Measurements from ENCODE around the gene SLC5A10. TPM values are rescaled to one million over a fixed set of nuclear protein-coding genes. Genes with fewer than 3 reads are reported as not detected.
"Not testable (repeated sequence)": the region's sequence is repeated elsewhere in the genome, so short reads cannot be mapped to it uniquely, and the experiment has no call there.

Gene SLC5A10
- total RNA-seq, 4 donors from 2014 or later = not detected

DNA sequence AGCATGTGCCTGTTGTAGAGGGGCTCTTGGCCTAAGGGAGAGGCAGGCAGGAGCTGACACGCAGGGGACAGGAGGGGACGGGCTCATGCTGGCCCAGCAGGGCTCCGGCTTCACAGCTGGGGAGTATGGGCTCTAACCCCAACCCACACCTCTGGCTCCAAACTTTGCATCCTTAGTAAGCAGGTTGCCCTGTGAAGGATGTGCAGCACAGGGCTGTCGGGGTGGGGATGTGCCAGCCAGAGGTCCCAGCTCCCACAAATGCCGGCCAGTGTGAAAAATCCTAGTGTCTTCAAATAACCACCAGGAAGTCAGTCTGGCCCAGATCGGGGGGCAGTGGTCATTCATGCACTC lies 66.6 kb downstream of the SLC5A10 start:
- intact Hi-C loops (cut with DNase I) = no loop called here

DNA sequence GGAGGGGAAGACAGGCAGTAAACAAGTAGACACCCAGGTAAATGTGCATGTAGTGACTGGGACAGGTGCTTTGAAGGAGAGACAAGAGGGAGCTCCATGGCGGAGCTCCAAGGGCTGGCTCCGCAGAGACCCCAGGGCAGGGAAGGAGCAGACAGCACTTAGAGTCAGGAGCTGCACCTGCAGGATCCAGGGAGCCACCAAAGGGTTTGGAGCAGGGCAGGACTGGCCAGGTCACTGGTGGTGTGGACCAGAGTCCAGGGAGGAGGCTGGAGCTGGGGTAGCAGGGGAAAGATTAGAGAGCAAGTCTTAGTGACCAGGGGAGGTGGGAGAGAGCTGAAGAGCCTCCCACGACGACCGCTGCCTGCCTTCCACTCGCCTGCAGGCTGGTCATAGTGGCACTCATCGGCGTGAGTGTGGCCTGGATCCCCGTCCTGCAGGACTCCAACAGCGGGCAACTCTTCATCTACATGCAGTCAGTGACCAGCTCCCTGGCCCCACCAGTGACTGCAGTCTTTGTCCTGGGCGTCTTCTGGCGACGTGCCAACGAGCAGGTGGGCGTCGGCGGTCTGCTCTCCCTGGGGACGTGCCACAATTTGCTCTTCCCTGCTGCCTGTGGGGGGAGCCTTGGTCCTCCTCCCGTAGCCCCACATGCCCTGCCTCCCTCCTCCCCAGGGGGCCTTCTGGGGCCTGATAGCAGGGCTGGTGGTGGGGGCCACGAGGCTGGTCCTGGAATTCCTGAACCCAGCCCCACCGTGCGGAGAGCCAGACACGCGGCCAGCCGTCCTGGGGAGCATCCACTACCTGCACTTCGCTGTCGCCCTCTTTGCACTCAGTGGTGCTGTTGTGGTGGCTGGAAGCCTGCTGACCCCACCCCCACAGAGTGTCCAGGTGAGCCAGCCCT lies 67.3 kb downstream of the SLC5A10 start:
- H3K4me1 ChIP-seq = peaks cover 0 to 4% of the 10 kb centered on the region in 2 donors
- TF ChIP-seq POLR2A (IDR thresholded peaks at IDR 0.05) = no peak
- TF ChIP-seq, protein P1, sequence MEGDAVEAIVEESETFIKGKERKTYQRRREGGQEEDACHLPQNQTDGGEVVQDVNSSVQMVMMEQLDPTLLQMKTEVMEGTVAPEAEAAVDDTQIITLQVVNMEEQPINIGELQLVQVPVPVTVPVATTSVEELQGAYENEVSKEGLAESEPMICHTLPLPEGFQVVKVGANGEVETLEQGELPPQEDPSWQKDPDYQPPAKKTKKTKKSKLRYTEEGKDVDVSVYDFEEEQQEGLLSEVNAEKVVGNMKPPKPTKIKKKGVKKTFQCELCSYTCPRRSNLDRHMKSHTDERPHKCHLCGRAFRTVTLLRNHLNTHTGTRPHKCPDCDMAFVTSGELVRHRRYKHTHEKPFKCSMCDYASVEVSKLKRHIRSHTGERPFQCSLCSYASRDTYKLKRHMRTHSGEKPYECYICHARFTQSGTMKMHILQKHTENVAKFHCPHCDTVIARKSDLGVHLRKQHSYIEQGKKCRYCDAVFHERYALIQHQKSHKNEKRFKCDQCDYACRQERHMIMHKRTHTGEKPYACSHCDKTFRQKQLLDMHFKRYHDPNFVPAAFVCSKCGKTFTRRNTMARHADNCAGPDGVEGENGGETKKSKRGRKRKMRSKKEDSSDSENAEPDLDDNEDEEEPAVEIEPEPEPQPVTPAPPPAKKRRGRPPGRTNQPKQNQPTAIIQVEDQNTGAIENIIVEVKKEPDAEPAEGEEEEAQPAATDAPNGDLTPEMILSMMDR (IDR thresholded peaks at IDR 0.05) = no peak
- 58 to 82% methylated on average over 18 to 27 of the region's 27 CpGs for WGBS, 2 donors
- no peaks in the 10 kb centered on the region for H3K27me3 ChIP-seq
- H3K9me3 ChIP-seq = no peaks in the 10 kb centered on the region
- no peak overlapping the region for H3K4me3 ChIP-seq (replicated peaks in 1 of 3)
- intact Hi-C loops (cut with DNase I) = no loop called here
- no peak for DNase-seq
- no peak overlapping the region for H3K27ac ChIP-seq
- H3K36me3 ChIP-seq = no peaks in the 10 kb centered on the region

More for the DNA sequence above, 66.6 kb downstream of the SLC5A10 start:
- TF ChIP-seq, protein P1 (IDR thresholded peaks at IDR 0.05) = no peak
- TF ChIP-seq POLR2A (IDR thresholded peaks at IDR 0.05) = no peak
- 69 to 85% methylated on average over 3 of the region's 6 CpGs for WGBS, 2 donors
- no peak for DNase-seq
- Histone ChIP-seq H3K9me3 (no peaks in the 10 kb centered on the region), H3K27me3 (no peaks in the 10 kb centered on the region), H3K36me3 (no peaks in the 10 kb centered on the region), H3K4me3 (replicated peaks in 1 of 3) (no peak overlapping the region), H3K4me1 (peaks cover 0 to 4% of the 10 kb centered on the region in 2 donors), H3K27ac (no peak overlapping the region)

GRCh38 chr17:19020016-19020415 lies 68.1 kb downstream of the SLC5A10 start:
- peaks cover 0 to 4% of the 10 kb centered on the region in 2 donors for H3K4me1 ChIP-seq
- H3K4me3 ChIP-seq (replicated peaks in 1 of 3) = no peak overlapping the region
- TF ChIP-seq POLR2A (IDR thresholded peaks at IDR 0.05) = no peak
- TF ChIP-seq, protein P1 (IDR thresholded peaks at IDR 0.05) = no peak
- no peaks in the 10 kb centered on the region for H3K36me3 ChIP-seq
- DNase-seq = no peak
- WGBS, 2 donors = 93 to 98% methylated on average over 3 of the region's 3 CpGs
- no peaks in the 10 kb centered on the region for H3K27me3 ChIP-seq
- no peak overlapping the region for H3K27ac ChIP-seq
- intact Hi-C loops (cut with DNase I) = loop anchor here (10.0 kb wide), 1 partner anchor 55 kb away; no protein-coding TSS in a partner anchor
- no peaks in the 10 kb centered on the region for H3K9me3 ChIP-seq

GRCh38 chr17:19021011-19021621 lies 69.2 kb downstream of the SLC5A10 start:
- H3K27me3 ChIP-seq; H3K36me3 ChIP-seq; H3K27ac ChIP-seq; H3K9me3 ChIP-seq; H3K4me1 ChIP-seq; H3K4me3 ChIP-seq (replicated peaks in 1 of 3): not testable (repeated sequence)
- WGBS, 2 donors = 73% methylated on average over 3 to 4 of the region's 7 CpGs
- DNase-seq = peak in 1 of 2 donors; percentile 16
- intact Hi-C loops (cut with DNase I) = loop anchor here (10.0 kb wide), 1 partner anchor 56 kb away; no protein-coding TSS in a partner anchor

- Histone ChIP-seq H3K27me3 (no peaks in the 10 kb centered on the region), H3K36me3 (no peaks in the 10 kb centered on the region), H3K27ac (no peak overlapping the region), H3K4me1 (peaks cover 0 to 4% of the 10 kb centered on the region in 2 donors), H3K9me3 (no peaks in the 10 kb centered on the region), H3K4me3 (replicated peaks in 1 of 3) (no peak overlapping the region)
- DNase-seq = peak in 1 of 2 donors; percentile 14
- no peak for TF ChIP-seq POLR2A (IDR thresholded peaks at IDR 0.05)
- TF ChIP-seq, protein P1 (IDR thresholded peaks at IDR 0.05) = no peak
- intact Hi-C loops (cut with DNase I) = loop anchor here (10.0 kb wide), 1 partner anchor 57 kb away; no protein-coding TSS in a partner anchor
- 90 to 94% methylated on average over 11 to 15 of the region's 24 CpGs for WGBS, 2 donors
Measured at GRCh38 chr17:19021622-19022083, 69.7 kb downstream of the SLC5A10 start.
